GM12878 (cell line): ENCODE results near the gene BRD9. TPM values are rescaled to one million over a fixed set of nuclear protein-coding genes. Genes with fewer than 3 reads are reported as not detected.

Source experiments
- ATAC-seq: fragments of 200-7000 bp; cut with Tn5 transposase; 3 replicates; pipeline ENCODE4 v1.9.1; 2020; ENCODE audit warnings: mild to moderate bottlenecking, moderate library complexity
- BruUV-seq: library from RNA; stranded (reverse); fragments of 400-500 nt; replicated peaks from 2 replicates; lab custom pipeline; 2021; lab: Mats Ljungman, UMichigan
- CTCF ChIA-PET: fragments of 300-600 bp; sonication (Branson Sonifier 250); formaldehyde crosslinking; extraction: SDS; loops from one replicate; lab custom pipeline; 2021; ENCODE audit warnings: inconsistent platforms; lab: Yijun Ruan, JAX
- POLR2A ChIA-PET: fragments of 350-600 bp; formaldehyde crosslinking; extraction: SDS; loops from one replicate; lab custom pipeline; 2021; ENCODE audit warnings: inconsistent platforms; lab: Charles Lee
- RAD21 ChIA-PET: fragments of 300-600 bp; sonication (Branson Sonifier 250); formaldehyde crosslinking; loops from one replicate; lab custom pipeline; 2023; ENCODE audit warnings: antibody characterized with exemption; ENCODE audit not compliant: unreplicated experiment; lab: Charles Lee
- SMC1A ChIA-PET: fragments of 300-600 bp; sonication (Branson Sonifier 250); formaldehyde crosslinking; loops from one replicate; lab custom pipeline; 2023; ENCODE audit not compliant: unreplicated experiment, uncharacterized antibody; lab: Charles Lee
- DNase-seq: peaks from one replicate; pipeline ENCODE4 v3.0.0-alpha.2; 2011; ENCODE audit warnings: low read depth, low spot score
- FAIRE-seq: peaks from 3 replicates; lab custom pipeline; 2011; peaks lifted over from hg19 to GRCh38; lab: Jason Lieb, UNC
- H2AFZ ChIP-seq: 2 replicates; pipeline ENCODE4 v1.6.0; 2011; ENCODE audit warnings: low read depth, low read length, control low read depth; ENCODE audit not compliant: control insufficient read depth
- H3K27ac ChIP-seq: 2 replicates; pipeline ENCODE4 v1.5.1; 2011; ENCODE audit warnings: control low read depth; ENCODE audit not compliant: control insufficient read depth, insufficient read depth
- H3K27me3 ChIP-seq, 2 experiments: replicated peaks in 1 of 2; 2 replicates each; pipeline versions ENCODE4 v1.6.0 to v1.6.1; 2011; ENCODE audit warnings: low read length in 1 of 2; ENCODE audit not compliant: control insufficient read depth in 2 of 2, insufficient read depth in 2 of 2
- H3K36me3 ChIP-seq, 2 experiments: 2 replicates each; pipeline ENCODE4 v1.5.1; 2011; ENCODE audit warnings: low read length in 1 of 2; ENCODE audit not compliant: control insufficient read depth in 2 of 2, insufficient read depth in 2 of 2
- H3K4me1 ChIP-seq: 2 replicates; pipeline ENCODE4 v1.6.1; 2011; ENCODE audit warnings: mild to moderate bottlenecking, low read length, moderate library complexity, mixed read lengths; ENCODE audit not compliant: control insufficient read depth, insufficient read depth
- H3K4me2 ChIP-seq: 2 replicates; pipeline ENCODE4 v1.6.0; 2011; ENCODE audit warnings: control low read depth; ENCODE audit not compliant: control insufficient read depth, insufficient read depth
- H3K4me3 ChIP-seq: fragments of 200-600 bp; sonication (generic); 2 replicates; pipeline ENCODE4 v1.5.1; 2016
- H3K79me2 ChIP-seq: 2 replicates; pipeline ENCODE4 v1.6.0; 2011; ENCODE audit warnings: low read length; ENCODE audit not compliant: control insufficient read depth, insufficient read depth
- H3K9ac ChIP-seq: 2 replicates; pipeline ENCODE4 v1.8.0; 2011; ENCODE audit warnings: low read length, control low read depth, mixed read lengths; ENCODE audit not compliant: control insufficient read depth, insufficient read depth
- H3K9me3 ChIP-seq: replicated peaks from 3 replicates; pipeline ENCODE4 v1.5.1; 2011; ENCODE audit warnings: mild to moderate bottlenecking, low read length; ENCODE audit not compliant: control insufficient read depth, insufficient read depth
- H4K20me1 ChIP-seq: 2 replicates; pipeline ENCODE4 v1.6.0; 2011; ENCODE audit not compliant: control insufficient read depth, insufficient read depth
- GABPA ChIP-seq: IDR thresholded peaks from 2 replicates; pipeline ENCODE4 v1.6.1; 2014; ENCODE audit warnings: antibody characterized with exemption, low read depth, mild to moderate bottlenecking, inconsistent platforms
- HDAC2 ChIP-seq: fragments of 200-600 bp; sonication (generic); IDR thresholded peaks from 2 replicates; pipeline ENCODE4 v1.6.1; 2017
- HDAC6 ChIP-seq: fragments of 200-600 bp; sonication (generic); IDR thresholded peaks from one replicate; pipeline ENCODE4 v1.8.0; 2017; ENCODE audit warnings: antibody characterized with exemption; ENCODE audit not compliant: unreplicated experiment
- KLF5 ChIP-seq: fragments of 450-650 bp; IDR thresholded peaks from 2 replicates; pipeline ENCODE4 v1.6.1; 2014; ENCODE audit warnings: mild to moderate bottlenecking; ENCODE audit not compliant: partially characterized antibody
- NBN ChIP-seq: fragments of 450-650 bp; IDR thresholded peaks from 2 replicates; pipeline ENCODE4 v1.6.1; 2016
- POLR2AphosphoS2 ChIP-seq: IDR thresholded peaks from 2 replicates; pipeline ENCODE4 v1.6.1; 2011; ENCODE audit warnings: low read depth, mild to moderate bottlenecking, low read length, improper control_type of control experiment, moderate library complexity
- WRNIP1 ChIP-seq: IDR thresholded peaks from 2 replicates; pipeline ENCODE4 v1.6.1; 2011; ENCODE audit warnings: low read depth, low read length, improper control_type of control experiment, borderline replicate concordance
- YBX1 ChIP-seq: fragments of 450-650 bp; IDR thresholded peaks from 2 replicates; pipeline ENCODE4 v1.6.1; 2016; ENCODE audit warnings: antibody characterized with exemption
- ZNF384 ChIP-seq: IDR thresholded peaks from 2 replicates; pipeline ENCODE4 v1.6.1; 2012; ENCODE audit warnings: low read depth, mild to moderate bottlenecking, low read length, improper control_type of control experiment, borderline replicate concordance
- WGBS: methylation state at CpG from one replicate; pipeline ENCODE4 v1.1.6; 2016; ENCODE audit warnings: low lambda C conversion rate; ENCODE audit not compliant: insufficient replicate concordance, insufficient coverage; ENCODE audit errors: missing lambda C conversion rate; 5-methylcytosine and 5-hydroxymethylcytosine counted together
- in situ Hi-C: fragments of 300-500 bp; cut with MboI; formaldehyde crosslinking; loops from 9 replicates; pipeline ENCODE4 v1.14.3; 2018; ENCODE audit warnings: mixed read lengths
- intact Hi-C: fragments of 100-400 bp; cut with micrococcal nuclease; formaldehyde crosslinking; loops from one replicate; pipeline ENCODE4 v1.14.2; 2022; ENCODE audit not compliant: unreplicated experiment
- polyA plus RNA-seq, 11 experiments: library from polyadenylated mRNA; depleted of rRNA in 4 of 11; unstranded in 6 of 11; stranded (reverse) in 5 of 11; fragments of >200 nt; fragmentation: Nextera tagmentation in 4 of 11; fragmentation: Illumina TruSeq in 1 of 11; extraction: Ambion mirVana in 4 of 11; extraction: Trizol in 1 of 11; gene quantifications; 1 replicate in 1 of 11; 2 replicates in 10 of 11; pipeline versions ENCODE4 v1.2.1 to v1.2.3, GENCODE V29; 2011 to 2016; ENCODE audit warnings: inconsistent platforms in 2 of 11, missing spikeins in 2 of 11, low read depth in 1 of 11
- total RNA-seq, 4 experiments: library from RNA; depleted of rRNA in 3 of 4; stranded (reverse); fragments of >200 nt in 3 of 4; fragmentation: Illumina TruSeq in 1 of 4; extraction: Trizol in 1 of 4; gene quantifications; 2 replicates each; pipeline versions ENCODE4 v1.2.1 to v1.2.3, GENCODE V29; 2013 to 2021
- TF ChIP-seq, protein P1 (sequence below): IDR thresholded peaks from 2 replicates; pipeline ENCODE4 v1.6.1; 2012; ENCODE audit warnings: low read depth, low read length, improper control_type of control experiment

The BRD9 gene
- total and polyA plus RNA-seq, 10 of the 15 experiments (the other 5 are each of a cell fraction or from before 2014, with no cell fraction given): 2.0 to 48.6 (median 32.4) TPM

DNA sequence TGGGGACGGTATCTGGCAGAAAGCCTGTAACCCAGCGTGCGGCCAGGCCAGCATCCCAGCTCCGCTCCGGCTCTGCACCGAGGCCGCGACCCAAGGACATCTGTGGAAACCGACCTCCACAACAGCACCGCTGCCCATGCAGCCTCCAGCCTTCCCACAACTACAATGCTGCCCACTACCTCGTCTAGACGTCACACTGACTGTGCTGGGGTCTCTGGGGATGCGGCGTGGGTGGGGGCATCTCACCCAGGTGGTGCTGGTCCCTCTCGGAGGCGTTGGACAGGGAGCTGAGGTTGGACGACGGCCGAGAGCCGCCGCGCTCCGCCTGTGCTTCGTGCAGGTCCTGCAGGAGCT is 27.5 kb downstream of the BRD9 start:
- Histone ChIP-seq H3K36me3 (peaks cover 22 to 40% of the 10 kb centered on the region in 2 experiments; a peak in 3 of 4 replicates), H3K9me3 (no peaks in the 10 kb centered on the region), H4K20me1 (no peaks in the 10 kb centered on the region), H3K27me3 (no peaks in the 10 kb centered on the region), H3K4me2 (no peak overlapping the region), H3K27ac (no peak overlapping the region), H3K4me3 (no peak overlapping the region), H3K4me1 (no peaks in the 10 kb centered on the region), H3K79me2 (no peaks in the 10 kb centered on the region)
- ATAC-seq: no peak
- ChIA-PET CTCF (no interaction called here), POLR2A (no interaction called here), SMC1A (interaction anchor here (0.6 kb wide), 1 partner anchor 268 kb away, joined by 3 read pairs; no protein-coding TSS in a partner anchor), RAD21 (no interaction called here)
- 92% methylated on average over 24 of the region's 24 CpGs for WGBS
- in situ Hi-C loops (no loop called here), intact Hi-C loops (no loop called here)
- DNase-seq: no peak
- no peak for FAIRE-seq
- BruUV-seq: no TSS peak
- TF ChIP-seq ZNF384: no peak
- no peak for TF ChIP-seq GABPA
- TF ChIP-seq KLF5: no peak
- no peak for TF ChIP-seq WRNIP1
- TF ChIP-seq NBN: no peak
- TF ChIP-seq, all 136 proteins: peak for 0
- Histone ChIP-seq H3K9ac (no peak overlapping the region), H2AFZ (no peak overlapping the region)

DNA sequence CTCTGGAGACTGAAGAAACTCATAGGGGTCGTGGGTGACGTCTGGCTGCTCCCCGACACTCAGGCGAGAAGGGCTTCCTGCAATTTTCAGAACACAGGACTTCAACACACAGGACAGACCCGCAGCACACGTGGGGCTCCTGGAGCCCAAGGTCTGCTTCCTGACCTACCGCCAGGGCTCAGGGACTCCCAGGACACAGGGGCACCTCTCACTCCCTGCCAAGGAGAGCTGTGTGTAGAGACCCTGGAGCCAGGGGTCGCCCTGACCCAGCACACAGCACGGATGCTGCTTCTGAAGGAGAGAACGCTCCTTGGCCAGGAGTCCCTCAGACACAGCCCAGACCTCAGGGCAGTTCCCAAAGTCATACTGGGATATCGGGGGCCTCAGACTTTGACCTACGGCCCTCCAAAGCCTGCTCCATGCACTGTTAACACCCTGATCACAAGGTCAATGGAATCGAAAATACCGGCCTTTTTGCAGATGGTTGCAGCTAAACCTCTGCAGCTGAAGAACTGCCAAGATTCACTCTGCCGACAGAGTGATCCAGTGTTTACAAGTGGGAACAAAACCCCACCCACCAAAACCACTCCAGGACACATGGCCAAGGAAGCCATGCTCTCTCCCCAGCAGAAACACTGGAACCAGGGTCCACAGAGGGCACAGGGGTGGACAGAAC is 28.0 kb downstream of the BRD9 start:
- no peak for DNase-seq
- TF ChIP-seq GABPA (no peak), YBX1 (no peak), POLR2AphosphoS2 (no peak), HDAC6 (no peak), HDAC2 (no peak)
- TF ChIP-seq, protein P1, sequence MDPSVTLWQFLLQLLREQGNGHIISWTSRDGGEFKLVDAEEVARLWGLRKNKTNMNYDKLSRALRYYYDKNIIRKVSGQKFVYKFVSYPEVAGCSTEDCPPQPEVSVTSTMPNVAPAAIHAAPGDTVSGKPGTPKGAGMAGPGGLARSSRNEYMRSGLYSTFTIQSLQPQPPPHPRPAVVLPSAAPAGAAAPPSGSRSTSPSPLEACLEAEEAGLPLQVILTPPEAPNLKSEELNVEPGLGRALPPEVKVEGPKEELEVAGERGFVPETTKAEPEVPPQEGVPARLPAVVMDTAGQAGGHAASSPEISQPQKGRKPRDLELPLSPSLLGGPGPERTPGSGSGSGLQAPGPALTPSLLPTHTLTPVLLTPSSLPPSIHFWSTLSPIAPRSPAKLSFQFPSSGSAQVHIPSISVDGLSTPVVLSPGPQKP: no peak
- Histone ChIP-seq H3K9ac (no peak overlapping the region), H4K20me1 (no peaks in the 10 kb centered on the region), H3K4me1 (no peaks in the 10 kb centered on the region), H3K79me2 (no peaks in the 10 kb centered on the region), H2AFZ (no peak overlapping the region), H3K27me3 (no peaks in the 10 kb centered on the region), H3K27ac (no peak overlapping the region), H3K9me3 (no peaks in the 10 kb centered on the region), H3K4me3 (no peak overlapping the region), H3K36me3 (peaks cover 22 to 36% of the 10 kb centered on the region in 2 experiments; a peak in 3 of 4 replicates), H3K4me2 (no peak overlapping the region)
- no peak for ATAC-seq
- POLR2A ChIA-PET: no interaction called here
- SMC1A ChIA-PET: interaction anchor here (0.6 kb wide), 1 partner anchor 269 kb away, joined by 3 read pairs; no protein-coding TSS in a partner anchor
- WGBS: over 99% methylated on average over 15 of the region's 15 CpGs
- intact Hi-C loops (no loop called here), in situ Hi-C loops (no loop called here)
- FAIRE-seq: no peak
- BruUV-seq: no TSS peak
- CTCF ChIA-PET: no interaction called here
- RAD21 ChIA-PET: no interaction called here
